Glomerular endothelial cell (primary cell): ENCODE results near the gene UNC45B. TPM values are rescaled to one million over a fixed set of nuclear protein-coding genes. Genes with fewer than 3 reads are reported as not detected.
"Not testable (repeated sequence)": the region's sequence is repeated elsewhere in the genome, so short reads cannot be mapped to it uniquely, and the experiment has no call there.

Source experiments
- DNase-seq: peaks from one replicate; pipeline ENCODE4 v3.0.0-alpha.2; 2011; ENCODE audit warnings: low read depth, low spot score; ENCODE audit errors: extremely low read depth
- total RNA-seq: library from RNA; depleted of rRNA; stranded (reverse); fragments of >200 nt; gene quantifications from 2 replicates; pipeline ENCODE4 v1.2.3, GENCODE V29; 2015

Gene UNC45B
- total RNA-seq = 0.12 TPM in 1 of 2 replicates, not detected in the other

DNA sequence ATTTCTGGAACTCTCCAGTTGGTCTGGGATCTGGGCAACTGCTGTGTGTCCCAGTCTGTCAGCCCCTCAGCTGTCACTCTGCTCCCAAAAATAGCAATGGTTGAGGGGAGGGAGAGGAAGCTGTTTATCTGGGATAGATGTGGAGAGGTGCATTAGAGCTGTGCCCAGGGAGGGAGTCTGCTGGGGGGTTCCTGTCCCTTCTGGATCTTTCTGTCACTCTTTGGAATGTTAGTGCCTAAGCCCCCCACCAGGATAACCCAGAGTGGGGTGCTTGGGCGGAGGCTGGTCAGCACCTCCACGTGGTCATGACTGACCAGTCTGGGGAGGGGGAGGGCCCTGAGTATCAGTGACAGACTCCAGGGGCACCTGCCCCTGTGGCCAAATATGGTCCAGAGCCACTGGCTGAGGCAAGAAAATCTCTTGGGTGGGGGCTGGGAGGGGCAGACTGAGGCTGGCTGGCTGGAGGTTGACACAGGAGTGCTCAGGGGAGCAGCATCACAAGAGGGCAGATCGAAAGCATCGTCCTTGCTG is at the start of gene UNC45B:
TSS of gene UNC45B (plus strand) at position 443 of the 531 bp plus-strand sequence. CDS start 447 bp downstream, outside the sequence.
- no peak for DNase-seq

DNA sequence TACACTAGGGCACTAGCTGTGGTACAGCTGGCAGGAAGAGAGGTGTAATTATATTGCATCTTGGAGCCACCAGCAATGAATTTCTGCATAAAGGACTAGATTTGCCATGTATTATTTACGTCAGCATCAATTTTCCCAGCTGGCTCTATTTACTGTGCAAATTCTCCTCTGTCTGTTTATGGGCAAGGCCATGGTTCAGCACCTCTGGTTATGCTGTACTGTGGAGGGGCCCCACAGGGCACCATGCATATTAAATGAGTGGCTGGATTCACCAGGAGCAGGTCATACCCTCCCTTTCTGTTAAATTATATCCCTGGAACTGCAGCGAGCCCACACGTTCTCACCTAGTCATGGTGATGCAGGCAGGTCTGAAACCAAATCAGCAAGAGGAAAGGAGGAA is 47.7 kb upstream of the UNC45B start:
- DNase-seq = no peak

- no peak for DNase-seq
Observed at GRCh38 chr17:35101036-35101435, 46.6 kb upstream of the UNC45B start.

DNA sequence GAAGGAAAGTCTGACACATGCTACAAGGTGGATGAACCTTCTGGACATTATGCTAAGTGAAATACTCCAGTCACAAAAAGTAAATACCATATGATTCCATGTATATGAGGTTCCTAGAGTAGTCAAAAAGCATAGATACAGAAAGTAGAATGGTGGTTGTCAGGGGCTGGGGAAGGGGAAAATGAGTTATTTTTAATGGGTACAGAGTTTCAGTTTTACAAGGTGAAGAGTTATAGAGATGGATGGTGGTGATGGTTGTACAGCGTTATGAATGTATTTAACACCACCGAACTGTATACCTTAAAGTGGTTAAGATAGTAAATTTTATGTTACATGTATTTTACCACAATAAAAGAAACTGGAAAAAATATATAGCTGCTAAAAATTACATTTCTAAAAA is 45.9 kb upstream of the UNC45B start:
- DNase-seq = no peak

DNA sequence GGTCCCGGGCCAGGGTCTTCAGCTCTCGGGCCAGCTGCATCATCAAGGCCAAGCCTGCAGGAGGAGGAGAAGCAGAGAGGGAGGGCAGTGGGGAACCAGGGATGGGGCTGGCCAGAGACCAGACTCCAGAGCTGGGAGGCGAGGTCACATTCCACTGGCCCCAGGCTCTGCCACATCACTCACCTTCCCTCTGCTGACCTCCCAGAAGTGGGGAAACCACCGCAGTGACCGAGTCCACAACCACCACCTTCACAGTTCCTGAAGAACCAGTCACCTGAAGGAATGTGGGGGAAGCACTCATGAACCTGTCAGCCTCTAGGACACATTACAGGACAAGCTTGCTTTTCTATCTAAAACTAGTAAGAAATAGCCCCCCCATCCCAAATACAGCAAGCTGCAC is 44.3 kb upstream of the UNC45B start:
- DNase-seq = no peak

DNA sequence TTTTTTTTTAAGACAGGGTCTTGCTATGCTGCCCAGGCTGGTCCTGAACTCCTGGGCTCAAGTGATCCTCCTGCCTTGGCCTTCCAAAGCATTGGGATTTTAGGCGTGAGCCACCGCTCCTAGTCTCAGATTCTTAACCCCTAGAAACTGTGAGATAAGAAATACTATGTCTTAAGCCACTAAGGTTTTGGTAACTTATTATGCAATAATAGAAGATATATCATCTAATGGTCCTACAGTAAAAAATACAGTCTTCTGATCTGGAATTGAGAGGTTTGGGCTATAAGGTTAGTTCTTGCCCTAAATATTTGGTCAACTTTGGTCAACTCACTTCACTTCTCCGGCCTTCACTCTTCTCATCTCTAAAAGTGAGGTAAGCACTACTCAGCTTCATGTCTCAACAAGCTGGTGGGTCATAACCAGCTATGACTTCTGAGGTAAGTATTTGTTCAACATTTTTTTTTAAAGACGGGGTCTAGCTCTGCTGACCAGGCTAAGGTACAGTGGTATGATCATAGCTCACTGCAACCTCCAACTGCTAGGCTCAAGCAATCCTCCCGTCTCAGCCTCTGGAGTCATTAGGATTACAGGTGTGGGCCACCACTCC is 42.7 kb upstream of the UNC45B start:
- no peak for DNase-seq

GRCh38 chr17:35110791-35111190 is 36.8 kb upstream of the UNC45B start:
- not testable (repeated sequence) for DNase-seq

GRCh38 chr17:35116845-35117244 is 30.8 kb upstream of the UNC45B start:
- no peak for DNase-seq

DNA sequence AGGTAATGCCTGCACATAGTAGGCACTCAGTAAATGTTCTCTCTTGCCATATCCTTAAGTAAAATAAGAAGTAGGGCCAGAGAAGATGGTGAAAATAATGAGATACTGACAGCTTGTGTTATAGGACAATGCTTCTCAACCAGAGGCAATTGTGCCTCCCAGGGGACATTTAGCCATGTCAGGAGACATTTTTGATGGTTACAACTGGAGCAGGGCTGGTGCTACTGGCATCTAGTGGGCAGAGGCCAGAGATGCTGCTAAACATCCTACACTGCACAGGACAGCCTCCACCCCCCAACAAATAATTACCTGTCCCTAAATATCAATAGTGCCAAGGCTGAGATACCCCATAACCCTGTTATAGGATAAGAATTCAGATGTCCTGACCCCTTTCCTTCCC is 29.6 kb upstream of the UNC45B start:
- DNase-seq = no peak

DNA sequence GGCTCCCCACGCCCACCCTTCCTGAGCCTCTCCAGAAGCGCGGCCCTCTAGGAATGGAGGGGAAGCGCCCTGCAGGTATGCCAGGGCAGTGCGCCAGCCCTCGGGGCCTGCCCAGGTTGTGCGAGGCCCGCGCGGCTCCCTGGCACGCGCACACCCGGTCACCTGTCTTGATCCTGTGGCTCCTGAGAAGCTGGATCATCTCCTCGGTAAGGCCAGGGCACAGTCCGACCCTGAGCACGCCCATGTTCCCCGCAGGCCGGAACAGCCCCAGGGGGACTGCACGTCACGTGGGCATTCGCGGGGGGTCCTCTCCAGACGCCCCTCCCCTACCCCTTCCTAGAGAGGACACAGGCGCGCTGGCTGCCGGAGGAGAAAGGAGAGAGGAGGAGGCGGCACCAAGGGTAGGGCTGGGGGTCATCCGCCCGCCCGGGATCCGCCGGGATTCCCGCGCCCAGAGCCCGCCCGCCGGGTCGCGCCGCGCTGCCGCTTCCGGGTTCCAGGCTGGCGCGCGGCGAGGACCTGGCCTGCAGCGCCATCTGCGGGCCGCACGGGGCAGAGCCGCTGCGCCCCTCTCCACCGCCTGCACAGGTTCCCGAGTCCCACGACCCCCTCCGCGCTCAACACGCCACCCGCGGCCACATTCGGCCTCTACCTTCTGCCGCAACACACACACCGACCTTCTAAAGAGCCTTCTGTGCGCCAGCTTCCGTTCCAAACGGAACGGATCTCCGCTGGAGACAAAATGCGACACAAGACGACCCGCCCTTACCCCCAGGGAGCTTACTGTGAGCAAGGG is 28.0 kb upstream of the UNC45B start, which contains the start of gene RAD51D:
TSS of gene RAD51D (minus strand) at position 491 of the 796 bp plus-strand sequence. CDS start at position 244, 247 bp downstream.
- DNase-seq = no peak

DNA sequence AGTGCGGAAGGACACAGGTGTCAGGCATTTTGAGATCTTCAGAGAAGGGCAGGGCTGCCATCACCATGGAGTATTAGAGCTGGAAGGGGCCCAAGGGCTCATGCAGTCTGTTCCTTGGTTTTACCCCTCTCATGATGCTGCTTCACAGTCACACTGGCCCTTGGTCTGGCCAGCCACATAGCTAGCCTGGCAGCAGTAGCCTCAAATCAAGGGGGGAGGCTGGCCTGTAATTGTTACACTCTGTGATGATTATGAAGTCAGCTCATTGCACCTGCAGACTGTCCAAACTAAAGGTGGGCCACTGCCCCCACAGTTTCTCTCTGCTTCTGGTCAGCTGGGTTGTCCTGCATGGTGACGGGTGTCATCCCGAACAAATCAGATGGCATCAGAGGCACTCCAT is 26.3 kb upstream of the UNC45B start, which contains the start of gene FNDC8:
TSS of gene FNDC8 (plus strand) at position 301 of the 400 bp plus-strand sequence. CDS start at position 380, 79 bp downstream.
- DNase-seq = no peak

DNA sequence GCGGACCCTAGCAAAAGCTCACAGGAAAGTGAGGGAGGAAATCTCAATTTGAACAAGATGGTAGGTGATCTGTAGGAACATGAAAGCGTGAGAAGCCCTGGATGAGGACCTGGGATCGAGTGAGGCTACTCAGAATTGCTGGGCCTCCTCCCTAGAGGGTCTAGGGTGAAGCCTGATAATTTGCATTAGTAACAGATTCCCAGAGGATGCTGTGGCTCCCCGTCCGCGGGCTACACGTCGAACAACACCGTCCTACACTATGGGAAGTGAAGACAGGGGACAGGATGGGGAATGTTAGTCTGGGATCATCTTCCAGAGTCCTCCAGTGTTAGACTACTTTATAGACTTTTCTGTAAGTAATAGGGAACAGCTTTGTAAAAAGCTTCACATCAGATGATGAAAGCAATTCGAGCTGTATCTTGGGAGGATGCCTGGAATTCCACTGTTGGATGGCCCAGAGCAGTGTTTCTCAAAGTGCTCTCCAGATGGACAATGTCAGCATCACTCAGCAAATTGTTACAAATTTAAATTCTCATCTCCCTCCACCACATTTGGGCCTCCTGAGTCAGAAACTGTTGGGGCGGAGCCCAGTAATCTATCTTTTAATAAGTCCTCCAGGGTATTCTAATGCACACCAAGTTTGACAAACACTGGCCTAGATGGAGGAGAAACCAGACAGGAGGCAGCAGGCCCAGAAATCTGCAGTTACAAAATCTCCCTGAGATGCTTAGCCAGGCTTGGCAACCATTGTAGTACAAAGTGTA is 19.7 kb upstream of the UNC45B start:
- DNase-seq = no peak

GRCh38 chr17:35129154-35129972 is 18.3 kb upstream of the UNC45B start:
- no peak for DNase-seq

GRCh38 chr17:35129973-35130351 is 17.7 kb upstream of the UNC45B start:
- DNase-seq = no peak

GRCh38 chr17:35130392-35130791 is 17.2 kb upstream of the UNC45B start:
- no peak for DNase-seq

DNA sequence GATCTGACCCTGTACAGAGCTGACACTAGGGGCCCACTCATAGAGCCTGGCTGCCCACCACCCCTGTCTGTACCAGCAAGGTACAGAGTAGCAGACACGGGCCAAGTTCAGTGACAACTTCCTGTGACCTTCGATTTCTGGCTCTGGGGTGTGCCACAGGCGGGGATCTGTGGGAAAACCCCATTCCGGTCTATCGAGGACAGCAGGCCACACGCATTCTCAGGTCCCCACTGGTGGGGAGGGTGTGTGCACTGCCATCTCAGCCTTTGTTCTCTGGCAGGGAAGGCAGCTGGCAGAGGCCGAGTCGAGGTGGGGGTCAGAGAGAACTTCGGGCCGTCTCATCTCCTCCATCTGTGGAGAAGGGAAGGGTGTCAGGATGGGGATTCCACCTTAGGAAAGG is 15.5 kb upstream of the UNC45B start:
- no peak for DNase-seq

GRCh38 chr17:35132816-35133550 is 14.6 kb upstream of the UNC45B start:
- no peak for DNase-seq

- no peak for DNase-seq
Observed at GRCh38 chr17:35135322-35135721, 12.3 kb upstream of the UNC45B start.

DNA sequence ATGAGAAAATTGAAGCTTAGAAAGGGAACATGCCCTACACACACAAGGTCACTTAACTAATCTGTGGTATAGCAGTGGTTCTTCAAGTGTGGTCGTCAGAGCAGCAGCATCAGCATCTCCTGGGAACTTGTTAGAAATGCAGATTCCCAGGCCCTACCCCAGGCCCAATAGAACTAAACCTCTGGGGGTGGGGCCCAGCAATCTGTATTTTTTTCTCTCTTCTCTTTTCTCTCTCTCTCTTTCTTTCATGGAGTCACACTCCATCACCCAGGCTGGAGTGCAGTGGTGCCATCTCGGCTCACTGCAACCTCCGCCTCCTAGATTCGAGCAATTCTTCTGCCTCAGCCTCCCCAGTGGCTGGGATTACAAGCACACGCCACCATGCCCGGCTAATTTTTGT is 9.4 kb upstream of the UNC45B start:
- no peak for DNase-seq
